ENCODE results near the gene PAMR1.

DNA sequence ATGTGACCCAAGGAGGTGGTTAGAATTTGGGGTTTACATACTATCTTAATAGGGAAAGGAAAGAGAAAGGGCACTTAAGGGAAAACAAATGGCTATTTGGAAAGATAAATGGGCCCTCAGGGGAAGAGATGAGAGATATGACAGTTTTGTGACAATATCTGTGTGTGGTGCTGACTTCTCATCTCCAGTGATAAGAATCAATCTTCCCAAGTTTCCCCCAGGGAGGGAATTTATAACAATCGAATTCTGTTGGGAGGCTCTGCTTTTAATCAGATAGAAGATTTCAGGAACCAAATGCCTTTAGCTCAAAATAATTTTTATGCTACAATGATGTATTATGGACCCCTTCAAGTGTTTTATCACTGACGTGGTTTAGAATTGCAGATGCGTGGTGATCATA, 46.3 kb upstream of the PAMR1 start:
- TF ChIP-seq, protein P1, sequence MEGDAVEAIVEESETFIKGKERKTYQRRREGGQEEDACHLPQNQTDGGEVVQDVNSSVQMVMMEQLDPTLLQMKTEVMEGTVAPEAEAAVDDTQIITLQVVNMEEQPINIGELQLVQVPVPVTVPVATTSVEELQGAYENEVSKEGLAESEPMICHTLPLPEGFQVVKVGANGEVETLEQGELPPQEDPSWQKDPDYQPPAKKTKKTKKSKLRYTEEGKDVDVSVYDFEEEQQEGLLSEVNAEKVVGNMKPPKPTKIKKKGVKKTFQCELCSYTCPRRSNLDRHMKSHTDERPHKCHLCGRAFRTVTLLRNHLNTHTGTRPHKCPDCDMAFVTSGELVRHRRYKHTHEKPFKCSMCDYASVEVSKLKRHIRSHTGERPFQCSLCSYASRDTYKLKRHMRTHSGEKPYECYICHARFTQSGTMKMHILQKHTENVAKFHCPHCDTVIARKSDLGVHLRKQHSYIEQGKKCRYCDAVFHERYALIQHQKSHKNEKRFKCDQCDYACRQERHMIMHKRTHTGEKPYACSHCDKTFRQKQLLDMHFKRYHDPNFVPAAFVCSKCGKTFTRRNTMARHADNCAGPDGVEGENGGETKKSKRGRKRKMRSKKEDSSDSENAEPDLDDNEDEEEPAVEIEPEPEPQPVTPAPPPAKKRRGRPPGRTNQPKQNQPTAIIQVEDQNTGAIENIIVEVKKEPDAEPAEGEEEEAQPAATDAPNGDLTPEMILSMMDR (IDR thresholded peaks at IDR 0.05 in 4 of 5, conservative IDR thresholded peaks at IDR 0.05 in 1 of 5): no peak
- TF ChIP-seq POLR2A (IDR thresholded peaks at IDR 0.05): no peak
